Stimulated activated CD4-positive, alpha-beta T cell treated with anti-CD3 and anti-CD28 coated beads, Interleukin-1b, Interleukin-23, amount 100 ng/mL, for 4 hours (primary cell): ENCODE measurements around the gene RTN4IP1.

ENCODE experiments used
- DNase-seq, 2 donors: peaks; one replicate each; pipeline ENCODE4 v3.0.0-alpha.2; 2020; ENCODE audit warnings: low read depth in 2 of 2

RTN4IP1 gene

DNA sequence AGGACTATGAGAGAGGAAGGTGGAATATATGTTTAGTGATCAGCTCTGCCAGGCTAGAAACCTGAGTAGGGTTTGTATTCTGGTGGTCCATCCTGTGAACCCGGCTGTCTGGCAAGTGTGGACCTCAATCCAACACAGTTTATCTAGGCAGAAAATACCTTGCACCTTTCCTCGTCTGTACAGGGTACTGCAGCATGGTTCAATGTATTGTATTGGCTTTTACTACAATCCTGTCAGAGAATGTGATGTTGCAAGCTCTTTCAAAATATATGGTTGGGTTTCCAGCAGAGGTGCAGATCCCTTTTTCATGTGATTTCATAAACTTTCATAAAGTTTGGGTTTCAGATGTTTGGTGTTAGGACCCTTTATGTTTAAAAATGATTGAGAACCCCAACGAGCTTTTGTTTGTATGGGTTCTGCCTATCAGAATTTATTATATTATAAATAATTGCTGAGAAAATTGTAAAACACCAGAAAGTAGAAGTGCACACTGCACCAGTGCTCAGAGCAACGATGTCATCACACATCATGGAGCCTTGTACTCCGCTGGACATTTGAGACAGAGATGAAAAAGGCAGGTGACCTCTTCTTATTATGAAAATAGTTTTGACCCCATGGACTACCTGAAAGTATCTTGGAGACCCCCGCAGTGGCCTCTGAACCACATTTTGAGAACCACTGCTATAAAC, 106.6 kb downstream of the RTN4IP1 start:
- no peak for DNase-seq
